ENCODE results near the gene FCMR. TPM values are rescaled to one million over a fixed set of nuclear protein-coding genes. Genes with fewer than 3 reads are reported as not detected.

FCMR gene
- total and polyA plus RNA-seq, 9 of the 15 experiments (the other 6 are each of a cell fraction or from before 2014, with no cell fraction given) = 0.11 to 0.82 (median 0.20) TPM; not detected in 5

- TF ChIP-seq CHD1 (IDR thresholded peaks at IDR 0.05; ENCODE audit: low read length) = no peak
- TF ChIP-seq FOXP1 (CRISPR knock-in tag; IDR thresholded peaks at IDR 0.05) = no peak
- TF ChIP-seq SMARCB1 (IDR thresholded peaks at IDR 0.05; ENCODE audit: insufficient read length, low read depth) = peak; percentile 43
- no peak for TF ChIP-seq HIVEP1 (CRISPR knock-in tag; IDR thresholded peaks at IDR 0.05)
- no peak for TF ChIP-seq ZNF589 (CRISPR knock-in tag; IDR thresholded peaks at IDR 0.05; ENCODE audit: low read depth)
- TF ChIP-seq DMBX1 (CRISPR knock-in tag; IDR thresholded peaks at IDR 0.05; ENCODE audit: borderline replicate concordance) = no peak
- no peak for TF ChIP-seq RFX1 (IDR thresholded peaks at IDR 0.05)
- no peak for TF ChIP-seq SRF (CRISPR knock-in tag; IDR thresholded peaks at IDR 0.05)
- TF ChIP-seq TRIM24 (IDR thresholded peaks at IDR 0.05) = peak; percentile 16 to 53; a peak in 2 of 4 replicates
- no peak for TF ChIP-seq KLF13 (tag; IDR thresholded peaks at IDR 0.05; ENCODE audit: borderline replicate concordance, low read depth)
- no peak for TF ChIP-seq TAF7 (tag; IDR thresholded peaks at IDR 0.05)
- peak; percentile 60; the same call in 1 of the 2 replicates for TF ChIP-seq SMARCE1 (IDR thresholded peaks at IDR 0.05)
- TF ChIP-seq ZNF780A (CRISPR knock-in tag; IDR thresholded peaks at IDR 0.05) = no peak
- TF ChIP-seq MYNN (IDR thresholded peaks at IDR 0.05) = peak; percentile 76
- no peak for TF ChIP-seq MYNN (CRISPR knock-in tag; IDR thresholded peaks at IDR 0.05)
- TF ChIP-seq PTBP1 (IDR thresholded peaks at IDR 0.05; ENCODE audit: low read depth, low read length) = no peak
- no peak for TF ChIP-seq THRB (CRISPR knock-in tag; conservative IDR thresholded peaks at IDR 0.05)
- TF ChIP-seq ZNF717 (CRISPR knock-in tag; IDR thresholded peaks at IDR 0.05) = no peak
- TF ChIP-seq MIER1 (IDR thresholded peaks at IDR 0.05; ENCODE audit: low read depth) = no peak
- no peak for TF ChIP-seq PRMT5 (CRISPR knock-in tag; IDR thresholded peaks at IDR 0.05)
- no peak for TF ChIP-seq ARID3B (CRISPR knock-in tag; IDR thresholded peaks at IDR 0.05; ENCODE audit: borderline replicate concordance)
- no peak for TF ChIP-seq ZNF3 (CRISPR knock-in tag; IDR thresholded peaks at IDR 0.05)
- TF ChIP-seq HDAC6 (IDR thresholded peaks at IDR 0.05; ENCODE audit: low read depth, low read length) = no peak
- no peak for TF ChIP-seq LEF1 (IDR thresholded peaks at IDR 0.05)
- no peak for TF ChIP-seq RBM15 (IDR thresholded peaks at IDR 0.05; ENCODE audit: insufficient read depth, low read length)
- TF ChIP-seq ZKSCAN3 (CRISPR knock-in tag; IDR thresholded peaks at IDR 0.05) = no peak
- TF ChIP-seq RUNX1 (IDR thresholded peaks at IDR 0.05; ENCODE audit: low read depth) = no peak
- TF ChIP-seq ZNF561 (CRISPR knock-in tag; conservative IDR thresholded peaks at IDR 0.05) = no peak
- TF ChIP-seq TGIF2 (CRISPR knock-in tag; IDR thresholded peaks at IDR 0.05) = no peak
- no peak for TF ChIP-seq EWSR1 (IDR thresholded peaks at IDR 0.05; ENCODE audit: borderline replicate concordance, low read depth, partially characterized antibody)
- no peak for TF ChIP-seq TAF9B (IDR thresholded peaks at IDR 0.05; ENCODE audit: partially characterized antibody)
Observed at GRCh38 chr1:206941766-206942418, 20.2 kb upstream of the FCMR start (continued).

Data from K562 (cell line).